GM21529 (cell line): ENCODE measurements around the gene IFRD2.
A peak's percentile ranks its signal among the peaks of the same experiment; 100 is the strongest.
"Not testable (repeated sequence)": the region's sequence is repeated elsewhere in the genome, so short reads cannot be mapped to it uniquely, and the experiment has no call there.

ENCODE experiments used
- ATAC-seq: cut with Tn5 transposase; IDR thresholded peaks from one replicate; pipeline ENCODE4 v1.9.1; 2021; ENCODE audit not compliant: unreplicated experiment

The IFRD2 gene

DNA sequence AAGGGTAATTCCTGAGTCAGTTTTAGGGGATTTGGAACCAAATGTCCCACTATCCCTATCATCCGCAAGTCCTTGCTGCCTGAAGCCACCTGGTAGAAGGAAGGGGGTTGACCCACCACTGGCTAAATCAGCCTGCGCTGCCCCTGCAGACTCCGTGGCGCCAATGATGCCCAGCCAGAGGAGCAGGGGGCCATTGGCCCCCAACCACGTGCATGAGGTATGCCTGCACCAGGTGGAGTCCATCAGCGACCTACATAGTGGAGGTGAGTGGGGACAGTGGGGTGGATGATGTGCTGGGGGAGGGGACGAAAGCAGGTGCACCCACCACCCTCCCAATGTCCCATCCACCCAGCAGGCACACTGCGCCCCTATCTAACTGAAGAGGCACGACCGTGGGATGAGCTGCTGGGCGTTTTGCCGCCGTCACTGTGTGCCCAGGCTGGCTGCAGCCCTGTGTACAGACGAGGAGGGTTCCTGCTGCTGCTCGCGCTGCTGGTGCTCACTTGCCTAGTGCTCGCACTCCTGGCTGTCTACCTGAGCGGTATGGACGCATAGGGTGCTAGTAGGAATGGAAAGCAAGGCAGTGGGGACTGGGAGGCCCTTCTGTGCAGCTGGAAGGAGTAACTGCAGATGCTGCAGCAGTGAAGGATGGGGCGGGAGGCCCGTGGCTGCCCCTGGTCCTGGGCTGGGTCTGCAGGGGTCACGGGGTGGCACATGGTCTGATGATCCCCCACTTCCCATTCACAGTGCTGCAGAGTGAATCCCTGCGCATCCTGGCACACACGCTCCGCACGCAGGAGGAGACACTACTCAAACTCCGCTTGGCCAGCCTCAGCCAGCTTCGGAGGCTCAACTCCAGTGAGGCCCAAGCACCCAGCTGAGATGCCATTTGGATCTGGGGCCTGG lies 5.7 kb downstream of the IFRD2 start:
- ATAC-seq: no peak

DNA sequence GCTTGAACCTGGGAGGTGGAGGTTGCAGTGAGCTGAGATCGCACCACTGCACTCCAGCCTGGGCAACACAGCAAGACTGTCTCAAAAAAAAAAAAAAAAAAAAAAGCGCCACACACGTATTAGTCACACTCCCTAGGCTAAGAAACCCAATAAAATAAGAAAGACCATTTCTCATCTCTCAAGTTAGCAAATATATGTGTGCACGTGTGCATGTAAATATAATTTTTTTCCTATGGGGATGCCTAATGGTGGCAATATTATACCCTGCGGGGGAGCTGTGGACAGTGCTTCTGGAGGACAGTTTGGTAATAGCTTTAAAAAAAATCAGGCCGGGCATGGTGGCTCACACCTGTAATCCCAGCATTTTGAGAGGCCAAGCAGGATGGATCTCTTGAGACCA lies 8.1 kb downstream of the IFRD2 start:
- not testable (repeated sequence) for ATAC-seq

DNA sequence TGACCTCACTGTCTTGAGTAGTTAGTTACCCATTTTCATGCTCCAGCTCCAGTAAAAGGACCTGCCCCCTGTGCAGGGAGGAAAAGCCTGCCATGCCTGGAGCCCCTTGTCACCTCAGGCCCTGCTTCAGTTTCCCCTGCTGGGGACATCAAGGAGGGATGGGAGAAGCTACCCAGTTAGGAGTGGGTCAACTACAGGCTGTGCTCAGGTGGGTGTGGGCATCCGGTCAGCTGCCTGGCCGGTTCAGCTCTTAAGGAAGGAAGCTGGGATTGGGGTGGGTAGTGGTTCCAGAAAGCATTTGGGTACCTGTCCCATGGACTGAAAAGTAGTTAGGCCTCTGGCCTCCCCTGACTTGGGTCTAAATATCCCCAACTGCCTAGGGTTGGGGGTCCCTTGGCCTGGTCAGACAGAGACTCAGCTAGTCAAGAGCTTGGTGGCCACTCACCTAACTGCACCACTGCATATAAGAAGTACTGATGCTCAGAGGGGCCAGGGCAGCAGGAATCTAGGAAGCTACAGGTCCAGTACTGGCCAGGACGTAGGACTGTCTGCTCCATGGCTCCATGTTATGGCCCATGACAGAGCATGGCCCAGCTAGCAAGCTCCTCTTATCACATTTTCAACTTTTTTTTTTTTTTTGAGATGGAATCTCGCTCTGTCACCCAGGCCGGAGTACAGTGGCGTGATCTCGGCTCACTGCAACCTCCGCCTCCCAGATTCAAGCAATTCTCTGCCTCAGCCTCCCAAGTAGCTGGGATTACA lies 12.8 kb downstream of the IFRD2 start:
- no peak for ATAC-seq

- no peak for ATAC-seq
Measured at GRCh38 chr3:50278880-50279224, 13.4 kb downstream of the IFRD2 start, which contains the start of gene LSMEM2. Gene LSMEM2 (plus strand): TSS chr3:50279087. CDS start chr3:50279114, 27 bp downstream.

DNA sequence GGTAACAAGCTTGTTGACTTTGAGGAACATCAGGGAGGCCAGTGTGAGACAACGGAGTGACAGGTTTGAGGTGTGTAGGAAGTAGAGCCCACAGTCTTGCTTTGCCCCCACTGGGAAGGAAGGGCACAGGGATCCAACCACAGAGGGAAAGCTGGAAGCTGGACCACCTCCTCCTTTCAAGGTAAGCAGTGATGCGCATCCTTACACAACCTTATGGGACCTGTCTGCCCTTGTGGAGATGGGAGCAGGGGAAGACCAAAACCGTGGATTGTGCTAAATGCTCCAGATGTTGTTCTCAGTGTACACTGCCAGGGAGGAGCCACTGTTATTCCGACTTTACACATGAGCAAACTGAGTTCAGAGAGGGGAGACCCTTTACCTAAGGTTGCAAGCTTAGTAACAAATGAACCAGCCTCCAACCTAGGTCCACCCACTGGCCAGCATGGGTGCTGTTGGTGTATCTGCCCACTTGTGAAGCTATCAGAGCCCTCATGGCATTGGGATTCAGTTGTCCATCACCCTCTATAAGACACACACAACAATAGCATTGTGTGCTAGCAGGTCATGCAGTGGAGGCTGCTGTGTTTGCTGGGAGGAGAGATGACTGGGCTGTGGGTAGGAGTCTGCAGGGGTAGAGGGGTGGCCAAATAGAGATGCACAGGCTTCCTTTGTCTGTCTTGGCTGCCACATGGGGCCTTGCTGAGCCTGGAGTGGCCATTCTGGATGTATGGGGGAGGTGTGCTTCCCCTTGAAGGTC lies 13.9 kb downstream of the IFRD2 start:
- no peak for ATAC-seq

DNA sequence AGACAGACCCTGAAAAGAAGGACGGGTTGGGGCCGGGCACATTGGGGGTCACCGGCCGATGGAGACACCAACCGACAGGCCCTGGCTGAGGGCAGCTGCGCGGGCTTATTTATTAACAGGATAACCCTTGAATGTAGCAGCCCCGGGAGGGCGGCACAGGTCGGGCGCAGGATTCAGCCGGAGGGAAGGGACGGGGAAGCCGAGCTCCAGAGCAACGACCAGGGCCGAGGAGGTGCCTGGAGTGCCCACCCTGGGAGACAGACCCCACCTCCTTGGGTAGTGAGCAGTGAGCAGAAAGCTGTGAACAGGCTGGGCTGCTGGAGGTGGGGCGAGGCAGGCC lies 15.5 kb downstream of the IFRD2 start:
- ATAC-seq: no peak

DNA sequence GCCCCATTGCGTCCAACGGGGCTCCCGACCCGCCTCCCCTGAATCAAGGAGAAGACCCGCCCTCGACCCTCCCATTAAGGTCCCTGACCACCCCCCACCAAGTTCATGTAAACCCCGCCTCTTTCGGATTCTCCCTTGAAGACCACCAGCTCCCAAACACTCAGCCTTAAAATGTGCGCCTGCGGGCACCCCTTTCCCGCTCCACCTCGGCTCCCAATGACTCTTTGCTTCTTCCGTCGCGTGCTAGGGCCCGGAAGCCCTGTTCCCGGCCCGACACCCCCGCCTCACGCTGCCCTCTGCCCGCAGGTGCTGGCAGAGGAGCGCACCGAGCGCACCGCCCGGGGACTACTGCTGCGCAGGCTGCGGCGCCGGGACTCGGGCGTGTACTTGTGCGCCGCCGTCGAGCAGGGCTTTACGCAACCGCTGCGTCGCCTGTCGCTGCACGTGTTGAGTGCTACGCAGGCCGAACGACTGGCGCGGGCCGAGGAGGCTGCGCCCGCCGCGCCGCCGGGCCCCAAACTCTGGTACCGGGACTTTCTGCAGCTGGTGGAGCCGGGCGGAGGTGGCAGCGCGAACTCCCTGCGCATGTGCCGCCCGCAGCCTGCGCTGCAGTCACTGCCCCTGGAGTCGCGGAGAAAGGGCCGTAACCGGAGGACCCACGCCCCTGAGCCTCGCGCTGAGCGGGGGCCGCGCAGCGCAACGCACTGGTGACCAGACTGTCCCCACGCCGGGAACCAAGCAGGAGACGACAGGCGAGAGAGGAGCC lies 16.1 kb downstream of the IFRD2 start:
- no peak for ATAC-seq

GRCh38 chr3:50275141-50275995 lies 16.9 kb downstream of the IFRD2 start:
- ATAC-seq: no peak

DNA sequence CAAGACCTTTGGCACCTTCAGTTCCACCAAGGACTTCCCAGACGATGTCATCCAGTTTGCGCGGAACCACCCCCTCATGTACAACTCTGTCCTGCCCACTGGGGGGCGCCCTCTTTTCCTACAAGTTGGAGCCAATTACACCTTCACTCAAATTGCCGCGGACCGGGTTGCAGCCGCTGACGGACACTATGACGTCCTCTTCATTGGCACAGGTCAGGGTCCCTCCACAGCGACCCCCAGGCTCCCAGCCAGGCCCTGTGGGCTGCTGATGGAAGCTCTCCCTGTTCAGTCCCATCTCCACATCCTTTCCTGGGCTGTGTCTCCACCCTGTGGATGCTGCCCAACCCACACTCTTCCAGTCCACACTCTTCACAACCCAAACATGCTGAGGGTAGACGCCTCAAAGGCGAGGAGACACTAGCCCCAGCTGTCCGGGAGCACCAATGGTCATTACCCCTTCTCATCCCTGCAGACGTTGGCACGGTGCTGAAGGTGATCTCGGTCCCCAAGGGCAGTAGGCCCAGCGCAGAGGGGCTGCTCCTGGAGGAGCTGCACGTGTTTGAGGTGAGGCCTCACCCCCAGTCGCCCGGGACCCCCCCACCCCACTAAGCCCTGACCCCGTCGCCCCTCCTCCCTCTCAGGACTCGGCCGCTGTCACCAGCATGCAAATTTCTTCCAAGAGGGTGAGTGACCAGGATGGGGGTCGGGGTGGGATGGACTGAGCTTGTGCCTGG lies 17.7 kb downstream of the IFRD2 start:
- no peak for ATAC-seq

- no peak for ATAC-seq
Measured at GRCh38 chr3:50273689-50274065, 18.6 kb downstream of the IFRD2 start.

- peak; percentile 88 for ATAC-seq
Measured at GRCh38 chr3:50272911-50273688, 19.1 kb downstream of the IFRD2 start.

- peak; percentile 5 for ATAC-seq
Measured at GRCh38 chr3:50272538-50272910, 19.7 kb downstream of the IFRD2 start.

- no peak for ATAC-seq
Measured at GRCh38 chr3:50271314-50271936, 20.8 kb downstream of the IFRD2 start.

GRCh38 chr3:50270422-50271224 lies 21.6 kb downstream of the IFRD2 start:
- no peak for ATAC-seq

GRCh38 chr3:50269977-50270413 lies 22.2 kb downstream of the IFRD2 start:
- ATAC-seq: no peak

- no peak for ATAC-seq
Measured at GRCh38 chr3:50269460-50269859, 22.8 kb downstream of the IFRD2 start.
